IPS-20b (cell line): ENCODE measurements around the gene UQCRH.
"Not testable (repeated sequence)": the region's sequence is repeated elsewhere in the genome, so short reads cannot be mapped to it uniquely, and the experiment has no call there.

Experiments
- H3K27ac ChIP-seq: one replicate; pipeline ENCODE4 v1.5.1; 2013; ENCODE audit warnings: low read length
- H3K27me3 ChIP-seq: 2 replicates; pipeline ENCODE4 v1.6.1; 2013; ENCODE audit warnings: mild to moderate bottlenecking, low read length, inconsistent platforms; ENCODE audit not compliant: insufficient read depth
- H3K36me3 ChIP-seq: 2 replicates; pipeline ENCODE4 v1.6.1; 2013; ENCODE audit warnings: low read depth, mild to moderate bottlenecking, inconsistent platforms, low read length, moderate library complexity; ENCODE audit not compliant: insufficient read depth
- H3K4me1 ChIP-seq: 2 replicates; pipeline ENCODE4 v1.6.1; 2013; ENCODE audit warnings: mild to moderate bottlenecking, control low read depth, inconsistent platforms, low read length, moderate library complexity; ENCODE audit not compliant: insufficient read depth
- H3K4me3 ChIP-seq: 2 replicates; pipeline ENCODE4 v1.5.1; 2013; ENCODE audit warnings: mild to moderate bottlenecking, low read length, inconsistent platforms
- H3K9ac ChIP-seq: 2 replicates; pipeline ENCODE4 v1.6.1; 2013; ENCODE audit warnings: low read depth, mild to moderate bottlenecking, inconsistent platforms, low read length, moderate library complexity
- H3K9me3 ChIP-seq: 2 replicates; pipeline ENCODE4 v1.6.1; 2013; ENCODE audit warnings: mild to moderate bottlenecking, low read depth, low read length, inconsistent platforms; ENCODE audit not compliant: insufficient read depth

The UQCRH gene

DNA sequence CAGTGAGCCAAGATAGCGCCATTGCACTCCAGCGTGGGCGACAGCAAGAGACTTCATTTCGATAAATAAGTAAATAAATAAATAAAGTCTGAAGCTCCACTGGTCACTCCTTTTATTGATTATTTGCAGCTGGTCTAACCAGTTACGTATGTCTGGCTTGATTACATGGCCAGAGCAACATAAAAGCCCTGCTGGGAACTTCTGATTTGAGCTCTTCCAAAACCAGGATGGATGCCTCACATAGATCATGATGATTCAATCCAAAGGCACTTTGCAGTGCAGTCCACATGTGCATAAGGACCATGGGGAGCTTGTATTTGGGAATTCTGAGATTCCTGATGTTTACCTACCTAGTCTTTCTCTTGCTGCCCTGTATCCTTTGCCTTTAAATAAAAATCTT lies 61.1 kb downstream of the UQCRH start:
- Histone ChIP-seq H3K36me3 (peaks cover 46% of the 10 kb centered on the region), H3K4me1 (peaks cover 14% of the 10 kb centered on the region; the same call in 1 of the 2 replicates), H3K4me3 (no peak overlapping the region), H3K9me3 (no peaks in the 10 kb centered on the region), H3K27me3 (no peaks in the 10 kb centered on the region), H3K9ac (no peak overlapping the region), H3K27ac (no peak overlapping the region)

DNA sequence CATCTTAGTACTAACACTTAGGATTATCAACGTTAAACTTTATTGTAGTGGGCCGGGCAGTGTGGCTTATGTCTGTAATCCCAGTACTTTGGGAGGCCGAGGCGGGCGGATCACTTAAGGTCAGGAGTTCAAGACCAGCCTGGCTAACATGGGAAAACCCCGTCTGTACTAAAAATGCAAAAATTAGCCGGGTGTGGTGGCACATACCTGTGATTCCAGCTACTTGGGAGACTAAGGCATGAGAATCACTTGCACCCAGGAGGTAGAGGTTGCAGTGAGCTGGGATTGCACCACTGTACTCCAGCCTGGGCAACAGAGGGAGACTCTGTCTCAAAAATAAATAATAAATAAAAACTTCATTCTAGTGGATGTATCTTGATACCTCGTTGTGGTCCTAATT lies 62.3 kb downstream of the UQCRH start:
- Histone ChIP-seq H3K36me3 (peaks cover 40% of the 10 kb centered on the region), H3K4me1 (peaks cover 14% of the 10 kb centered on the region; the same call in 1 of the 2 replicates)
- not testable (repeated sequence) for H3K9me3 ChIP-seq, H3K4me3 ChIP-seq, H3K27me3 ChIP-seq, H3K27ac ChIP-seq, H3K9ac ChIP-seq
